ENCODE measurements around the gene CCDC50. TPM values are rescaled to one million over a fixed set of nuclear protein-coding genes. Genes with fewer than 3 reads are reported as not detected.

Gene CCDC50
- total RNA-seq, 1 experiment from 2014 or later: 65.4 TPM

- peaks cover 33% of the 10 kb centered on the region for H3K36me3 ChIP-seq
- no peaks in the 10 kb centered on the region for H3K27me3 ChIP-seq
- H3K4me3 ChIP-seq: no peak overlapping the region
- H3K9me3 ChIP-seq: no peaks in the 10 kb centered on the region
- DNase-seq: no peak
Observed at GRCh38 chr3:191380001-191380400, 50.8 kb downstream of the CCDC50 start.

GRCh38 chr3:191381303-191381702 lies 52.1 kb downstream of the CCDC50 start:
- H3K27me3 ChIP-seq: no peaks in the 10 kb centered on the region
- peaks cover 30% of the 10 kb centered on the region for H3K36me3 ChIP-seq
- no peaks in the 10 kb centered on the region for H3K9me3 ChIP-seq
- no peak overlapping the region for H3K4me3 ChIP-seq
- no peak for DNase-seq

GRCh38 chr3:191382661-191383060 lies 53.5 kb downstream of the CCDC50 start:
- DNase-seq: no peak
- no peak overlapping the region for H3K4me3 ChIP-seq
- H3K27me3 ChIP-seq: no peaks in the 10 kb centered on the region
- no peaks in the 10 kb centered on the region for H3K9me3 ChIP-seq
- peaks cover 30% of the 10 kb centered on the region for H3K36me3 ChIP-seq

GRCh38 chr3:191383124-191383523 lies 53.9 kb downstream of the CCDC50 start:
- no peak overlapping the region for H3K4me3 ChIP-seq
- no peaks in the 10 kb centered on the region for H3K27me3 ChIP-seq
- DNase-seq: no peak
- no peaks in the 10 kb centered on the region for H3K9me3 ChIP-seq
- peaks cover 30% of the 10 kb centered on the region for H3K36me3 ChIP-seq

GRCh38 chr3:191385101-191385500 lies 55.9 kb downstream of the CCDC50 start:
- H3K36me3 ChIP-seq: peaks cover 37% of the 10 kb centered on the region
- no peaks in the 10 kb centered on the region for H3K27me3 ChIP-seq
- H3K4me3 ChIP-seq: no peak overlapping the region
- H3K9me3 ChIP-seq: no peaks in the 10 kb centered on the region
- DNase-seq: no peak

- no peaks in the 10 kb centered on the region for H3K27me3 ChIP-seq
- no peak for DNase-seq
- H3K9me3 ChIP-seq: no peaks in the 10 kb centered on the region
- peaks cover 26% of the 10 kb centered on the region for H3K36me3 ChIP-seq
- H3K4me3 ChIP-seq: no peak overlapping the region
Observed at GRCh38 chr3:191387441-191388077, 58.4 kb downstream of the CCDC50 start.

GRCh38 chr3:191388823-191389222 lies 59.6 kb downstream of the CCDC50 start:
- Histone ChIP-seq H3K4me3 (no peak overlapping the region), H3K36me3 (peaks cover 15% of the 10 kb centered on the region), H3K9me3 (no peaks in the 10 kb centered on the region), H3K27me3 (no peaks in the 10 kb centered on the region)
- no peak for DNase-seq

GRCh38 chr3:191390580-191390979 lies 61.4 kb downstream of the CCDC50 start:
- Histone ChIP-seq H3K9me3 (no peaks in the 10 kb centered on the region), H3K27me3 (no peaks in the 10 kb centered on the region), H3K4me3 (no peak overlapping the region), H3K36me3 (peaks cover 21% of the 10 kb centered on the region)
- no peak for DNase-seq

- no peak overlapping the region for H3K4me3 ChIP-seq
- H3K27me3 ChIP-seq: no peaks in the 10 kb centered on the region
- peaks cover 21% of the 10 kb centered on the region for H3K36me3 ChIP-seq
- no peak for DNase-seq
- H3K9me3 ChIP-seq: no peaks in the 10 kb centered on the region
Observed at GRCh38 chr3:191391861-191392808, 62.9 kb downstream of the CCDC50 start.

GRCh38 chr3:191393146-191393545 lies 64.0 kb downstream of the CCDC50 start:
- H3K9me3 ChIP-seq: no peaks in the 10 kb centered on the region
- H3K36me3 ChIP-seq: peaks cover 21% of the 10 kb centered on the region
- H3K27me3 ChIP-seq: no peaks in the 10 kb centered on the region
- DNase-seq: no peak
- no peak overlapping the region for H3K4me3 ChIP-seq

GRCh38 chr3:191397771-191398170 lies 68.6 kb downstream of the CCDC50 start:
- no peak for DNase-seq
- Histone ChIP-seq H3K36me3 (peaks cover 6% of the 10 kb centered on the region), H3K4me3 (no peak overlapping the region), H3K9me3 (no peaks in the 10 kb centered on the region), H3K27me3 (no peaks in the 10 kb centered on the region)

GRCh38 chr3:191398607-191399006 lies 69.4 kb downstream of the CCDC50 start:
- no peaks in the 10 kb centered on the region for H3K9me3 ChIP-seq
- H3K27me3 ChIP-seq: no peaks in the 10 kb centered on the region
- no peak for DNase-seq
- no peak overlapping the region for H3K4me3 ChIP-seq
- H3K36me3 ChIP-seq: peaks cover 6% of the 10 kb centered on the region

GRCh38 chr3:191399918-191400317 lies 70.7 kb downstream of the CCDC50 start:
- no peaks in the 10 kb centered on the region for H3K27me3 ChIP-seq
- H3K4me3 ChIP-seq: no peak overlapping the region
- no peak for DNase-seq
- no peaks in the 10 kb centered on the region for H3K9me3 ChIP-seq
- no peaks in the 10 kb centered on the region; the same call in none of the 2 replicates for H3K36me3 ChIP-seq

GRCh38 chr3:191401775-191402357 lies 72.7 kb downstream of the CCDC50 start:
- DNase-seq: no peak
- Histone ChIP-seq H3K9me3 (no peaks in the 10 kb centered on the region), H3K36me3 (no peaks in the 10 kb centered on the region), H3K27me3 (no peaks in the 10 kb centered on the region), H3K4me3 (no peak overlapping the region)

- H3K27me3 ChIP-seq: no peaks in the 10 kb centered on the region
- no peak overlapping the region for H3K4me3 ChIP-seq
- H3K36me3 ChIP-seq: no peaks in the 10 kb centered on the region
- DNase-seq: no peak
- peaks cover 22% of the 10 kb centered on the region for H3K9me3 ChIP-seq
Observed at GRCh38 chr3:191409791-191410359, 80.7 kb downstream of the CCDC50 start.

- H3K27me3 ChIP-seq: no peaks in the 10 kb centered on the region
- H3K9me3 ChIP-seq: peaks cover 22% of the 10 kb centered on the region
- H3K4me3 ChIP-seq: no peak overlapping the region
- peak; percentile 16 for DNase-seq
- H3K36me3 ChIP-seq: no peaks in the 10 kb centered on the region
Observed at GRCh38 chr3:191412759-191413158, 83.6 kb downstream of the CCDC50 start.

- no peak for DNase-seq
- no peaks in the 10 kb centered on the region for H3K27me3 ChIP-seq
- H3K4me3 ChIP-seq: no peak overlapping the region
- H3K36me3 ChIP-seq: no peaks in the 10 kb centered on the region
- peaks cover 12% of the 10 kb centered on the region for H3K9me3 ChIP-seq
Observed at GRCh38 chr3:191414286-191414685, 85.1 kb downstream of the CCDC50 start.

Data from MG63 (cell line).